ENCODE measurements around the gene ACAD10. TPM values are rescaled to one million over a fixed set of nuclear protein-coding genes. Genes with fewer than 3 reads are reported as not detected.
A peak's percentile ranks its signal among the peaks of the same experiment; 100 is the strongest.
"Not testable (repeated sequence)": the region's sequence is repeated elsewhere in the genome, so short reads cannot be mapped to it uniquely, and the experiment has no call there.

ACAD10 gene
- total RNA-seq, 1 experiment from 2014 or later, result 29.1 TPM

GRCh38 chr12:111673503-111673902 lies 12.3 kb upstream of the ACAD10 start:
- TF ChIP-seq ZNF317 (CRISPR knock-in tag; IDR thresholded peaks at IDR 0.05; ENCODE audit: borderline replicate concordance, low read depth) (no peak), CTCF (IDR thresholded peaks at IDR 0.05) (peak; percentile 20; the same call in 1 of the 2 replicates), TEAD1 (CRISPR knock-in tag; IDR thresholded peaks at IDR 0.05) (no peak), E2F5 (CRISPR knock-in tag; IDR thresholded peaks at IDR 0.05) (no peak), AR (CRISPR knock-in tag; IDR thresholded peaks at IDR 0.05) (no peak)
- TF ChIP-seq, protein P1, sequence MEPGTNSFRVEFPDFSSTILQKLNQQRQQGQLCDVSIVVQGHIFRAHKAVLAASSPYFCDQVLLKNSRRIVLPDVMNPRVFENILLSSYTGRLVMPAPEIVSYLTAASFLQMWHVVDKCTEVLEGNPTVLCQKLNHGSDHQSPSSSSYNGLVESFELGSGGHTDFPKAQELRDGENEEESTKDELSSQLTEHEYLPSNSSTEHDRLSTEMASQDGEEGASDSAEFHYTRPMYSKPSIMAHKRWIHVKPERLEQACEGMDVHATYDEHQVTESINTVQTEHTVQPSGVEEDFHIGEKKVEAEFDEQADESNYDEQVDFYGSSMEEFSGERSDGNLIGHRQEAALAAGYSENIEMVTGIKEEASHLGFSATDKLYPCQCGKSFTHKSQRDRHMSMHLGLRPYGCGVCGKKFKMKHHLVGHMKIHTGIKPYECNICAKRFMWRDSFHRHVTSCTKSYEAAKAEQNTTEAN (CRISPR knock-in tag; IDR thresholded peaks at IDR 0.05), result no peak
- TF ChIP-seq, protein P2, sequence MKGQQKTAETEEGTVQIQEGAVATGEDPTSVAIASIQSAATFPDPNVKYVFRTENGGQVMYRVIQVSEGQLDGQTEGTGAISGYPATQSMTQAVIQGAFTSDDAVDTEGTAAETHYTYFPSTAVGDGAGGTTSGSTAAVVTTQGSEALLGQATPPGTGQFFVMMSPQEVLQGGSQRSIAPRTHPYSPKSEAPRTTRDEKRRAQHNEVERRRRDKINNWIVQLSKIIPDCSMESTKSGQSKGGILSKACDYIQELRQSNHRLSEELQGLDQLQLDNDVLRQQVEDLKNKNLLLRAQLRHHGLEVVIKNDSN (CRISPR knock-in tag; IDR thresholded peaks at IDR 0.05), result no peak
- Mint-ChIP-seq H3K9me3 (no peaks in the 10 kb centered on the region), H3K27ac (no peak overlapping the region), H3K36me3 (peaks cover 40% of the 10 kb centered on the region), H3K27me3 (ENCODE audit: low read depth) (no peaks in the 10 kb centered on the region), H3K4me3 (no peak overlapping the region), H3K4me1 (no peaks in the 10 kb centered on the region)
- ChIA-PET POLR2A (no interaction called here), CTCF (interaction anchor here (0.5 to 2.2 kb wide), 28 partner anchors 9 to 312 kb away, joined by 3 to 13 read pairs (median 3); partner anchors contain the start of genes ACAD10 and BRAP)
- ATAC-seq (no peak), DNase-seq (ENCODE audit: low spot score) (no peak)

DNA sequence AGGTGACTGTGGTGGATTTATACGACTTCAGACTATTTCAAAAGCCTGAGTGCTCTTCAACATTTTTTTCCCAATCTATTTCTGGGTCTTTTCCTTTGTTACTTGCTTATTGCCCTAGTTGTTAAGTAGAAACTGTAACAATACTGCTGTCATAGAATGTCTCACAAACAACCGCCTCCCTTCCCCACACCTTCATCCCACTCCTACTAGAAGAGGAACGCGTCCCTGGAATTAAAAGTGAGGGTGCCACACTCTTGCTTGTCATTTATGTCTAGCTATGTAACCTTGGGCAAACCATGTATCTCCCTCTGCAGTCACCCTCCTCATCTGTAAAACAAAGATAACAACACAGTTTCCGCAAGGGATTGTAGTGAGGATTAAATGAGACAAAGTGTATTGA lies 8.7 kb upstream of the ACAD10 start:
- no peak for DNase-seq (ENCODE audit: low spot score)
- Mint-ChIP-seq H3K27me3 (ENCODE audit: low read depth) (no peaks in the 10 kb centered on the region), H3K9me3 (no peaks in the 10 kb centered on the region), H3K4me1 (no peaks in the 10 kb centered on the region), H3K4me3 (no peak overlapping the region), H3K27ac (no peak overlapping the region), H3K36me3 (peaks cover 40% of the 10 kb centered on the region)
- ChIA-PET CTCF (no interaction called here), POLR2A (no interaction called here)
- ATAC-seq, result no peak
- TF ChIP-seq ZNF219 (CRISPR knock-in tag; IDR thresholded peaks at IDR 0.05; ENCODE audit: borderline replicate concordance) (no peak), OVOL2 (CRISPR knock-in tag; IDR thresholded peaks at IDR 0.05; ENCODE audit: borderline replicate concordance) (no peak), CREB1 (CRISPR knock-in tag; IDR thresholded peaks at IDR 0.05) (no peak), ATF1 (CRISPR knock-in tag; IDR thresholded peaks at IDR 0.05) (no peak)

DNA sequence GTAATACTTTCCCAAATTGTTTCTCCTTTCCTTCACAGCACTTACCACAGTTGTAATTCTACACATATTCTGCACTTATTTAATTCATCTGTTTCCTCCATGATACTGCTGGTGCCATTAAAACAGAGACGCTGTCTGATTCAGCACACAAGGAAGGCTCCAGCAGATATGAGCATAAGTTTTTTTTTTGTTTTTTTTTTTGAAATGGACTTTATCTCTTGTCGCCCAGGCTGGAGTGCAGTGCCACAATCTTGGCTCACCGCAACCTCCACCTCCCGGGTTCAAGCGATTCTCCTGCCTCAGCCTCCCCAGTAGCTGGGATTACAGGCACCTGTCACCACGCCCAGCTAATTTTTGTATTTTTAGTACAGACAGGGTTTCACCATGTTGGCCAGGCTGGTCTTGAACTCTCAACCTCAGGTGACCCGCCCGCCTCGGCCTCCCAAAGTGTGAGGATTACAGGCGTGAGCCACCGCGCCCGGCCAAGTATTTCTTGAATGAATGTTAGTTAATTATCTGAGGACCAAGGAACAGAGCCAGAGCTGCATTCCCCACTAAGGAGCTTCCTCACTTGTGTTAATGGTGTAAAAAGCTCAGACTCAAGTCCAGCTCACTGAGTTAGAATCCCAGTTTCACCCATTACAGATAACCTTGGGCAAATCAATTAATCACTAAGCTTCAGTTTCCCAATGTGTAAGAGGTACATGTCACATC lies 1.2 kb upstream of the ACAD10 start:
- Mint-ChIP-seq H3K4me3 (peak overlapping the region; percentile 99), H3K36me3 (peaks cover 24% of the 10 kb centered on the region), H3K27ac (peak overlapping the region; percentile 95), H3K4me1 (peaks cover 26% of the 10 kb centered on the region)
- not testable (repeated sequence) for H3K9me3 Mint-ChIP-seq; DNase-seq (ENCODE audit: low spot score); H3K27me3 Mint-ChIP-seq (ENCODE audit: low read depth); ATAC-seq
- ChIA-PET POLR2A (interaction anchor here (1.5 kb wide), 1 partner anchor 45 kb away, joined by 3 read pairs; no protein-coding TSS in a partner anchor), CTCF (interaction anchor here (0.6 to 3.0 kb wide), 3 partner anchors 9 to 288 kb away, joined by 3 to 13 read pairs (median 6); no protein-coding TSS in a partner anchor)
